Measurements from ENCODE around the gene RPL34. TPM values are rescaled to one million over a fixed set of nuclear protein-coding genes. Genes with fewer than 3 reads are reported as not detected.

RPL34 gene
- total and polyA plus RNA-seq, 12 donors, result 612 to 3,397 (median 687) TPM

GRCh38 chr4:108612365-108612764 lies 8.0 kb upstream of the RPL34 start:
- TF ChIP-seq CTCF (IDR thresholded peaks at IDR 0.05), result no peak
- DNase-seq (no peak), ATAC-seq (no peak)
- peaks cover 0 to 10% (median 0%) of the 10 kb centered on the region in 9 donors for H3K4me1 ChIP-seq
- H3K27ac ChIP-seq, result no peak overlapping the region
- no peaks in the 10 kb centered on the region for H3K27me3 ChIP-seq
- intact Hi-C loops (cut with DNase I), result no loop called here
- peaks cover 0 to 24% (median 5%) of the 10 kb centered on the region in 11 donors for H3K9me3 ChIP-seq
- H3K4me3 ChIP-seq, result no peak overlapping the region
- peaks cover 0 to 6% (median 0%) of the 10 kb centered on the region in 9 donors for H3K36me3 ChIP-seq
- WGBS, 2 donors, result 59 to 63% methylated on average over 6 of the region's 6 CpGs

DNA sequence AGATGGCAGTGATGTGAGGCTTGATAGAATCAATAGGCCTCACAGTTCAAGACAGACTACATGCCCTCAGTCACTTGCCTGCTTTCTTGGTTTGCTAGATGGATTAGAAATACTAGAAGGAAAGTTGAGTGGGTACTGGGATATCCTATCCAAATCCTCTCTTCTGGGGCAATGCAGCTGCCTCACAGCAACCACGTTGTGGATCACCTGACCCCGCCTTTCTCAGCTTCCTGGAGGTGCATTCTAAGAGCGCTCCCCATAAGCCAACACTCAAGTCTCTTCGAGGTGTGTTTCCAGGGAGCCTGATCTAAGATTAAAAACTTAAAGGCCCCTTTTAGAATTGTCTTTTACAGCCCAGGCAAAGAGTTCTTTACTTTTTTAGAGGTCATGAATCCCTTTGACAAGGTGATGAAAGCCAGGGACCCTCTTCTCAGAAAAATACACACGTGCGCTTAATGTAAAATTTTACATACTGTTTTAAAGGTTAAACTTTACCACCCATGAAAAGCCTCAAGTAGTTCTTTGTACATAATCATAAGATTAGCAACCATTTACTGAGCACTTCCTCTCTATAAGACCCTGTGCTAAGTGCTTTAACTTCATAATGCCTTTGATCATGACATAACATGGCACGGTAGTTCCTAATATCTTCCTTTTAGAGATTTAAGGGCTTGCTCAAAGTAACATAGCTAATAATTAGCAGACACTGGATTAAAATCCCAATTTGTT lies 840 bp upstream of the RPL34 start:
- TF ChIP-seq CTCF (IDR thresholded peaks at IDR 0.05), result no peak
- WGBS, 2 donors, result 68 to 69% methylated on average over 7 of the region's 7 CpGs
- peaks cover 0 to 24% (median 5%) of the 10 kb centered on the region in 11 donors for H3K9me3 ChIP-seq
- peak overlapping the region in 9 of 10 donors; percentile 49 to 86 (median 76) for H3K4me3 ChIP-seq
- DNase-seq (no peak), ATAC-seq (peak in 6 of 8 donors; percentile 2 to 19 (median 10))
- no peaks in the 10 kb centered on the region for H3K27me3 ChIP-seq
- peaks cover 0 to 50% (median 38%) of the 10 kb centered on the region in 9 donors for H3K4me1 ChIP-seq
- H3K27ac ChIP-seq, result peak overlapping the region in 9 of 10 donors; percentile 61 to 92 (median 82)
- intact Hi-C loops (cut with DNase I), result loop anchor here in 2 of 10 donors (1.0 to 10.0 kb wide), 3 partner anchors 31 to 905 kb away; partner anchors contain the start of gene OSTC (in 2 of the 2)
- peaks cover 0 to 39% (median 25%) of the 10 kb centered on the region in 9 donors for H3K36me3 ChIP-seq

DNA sequence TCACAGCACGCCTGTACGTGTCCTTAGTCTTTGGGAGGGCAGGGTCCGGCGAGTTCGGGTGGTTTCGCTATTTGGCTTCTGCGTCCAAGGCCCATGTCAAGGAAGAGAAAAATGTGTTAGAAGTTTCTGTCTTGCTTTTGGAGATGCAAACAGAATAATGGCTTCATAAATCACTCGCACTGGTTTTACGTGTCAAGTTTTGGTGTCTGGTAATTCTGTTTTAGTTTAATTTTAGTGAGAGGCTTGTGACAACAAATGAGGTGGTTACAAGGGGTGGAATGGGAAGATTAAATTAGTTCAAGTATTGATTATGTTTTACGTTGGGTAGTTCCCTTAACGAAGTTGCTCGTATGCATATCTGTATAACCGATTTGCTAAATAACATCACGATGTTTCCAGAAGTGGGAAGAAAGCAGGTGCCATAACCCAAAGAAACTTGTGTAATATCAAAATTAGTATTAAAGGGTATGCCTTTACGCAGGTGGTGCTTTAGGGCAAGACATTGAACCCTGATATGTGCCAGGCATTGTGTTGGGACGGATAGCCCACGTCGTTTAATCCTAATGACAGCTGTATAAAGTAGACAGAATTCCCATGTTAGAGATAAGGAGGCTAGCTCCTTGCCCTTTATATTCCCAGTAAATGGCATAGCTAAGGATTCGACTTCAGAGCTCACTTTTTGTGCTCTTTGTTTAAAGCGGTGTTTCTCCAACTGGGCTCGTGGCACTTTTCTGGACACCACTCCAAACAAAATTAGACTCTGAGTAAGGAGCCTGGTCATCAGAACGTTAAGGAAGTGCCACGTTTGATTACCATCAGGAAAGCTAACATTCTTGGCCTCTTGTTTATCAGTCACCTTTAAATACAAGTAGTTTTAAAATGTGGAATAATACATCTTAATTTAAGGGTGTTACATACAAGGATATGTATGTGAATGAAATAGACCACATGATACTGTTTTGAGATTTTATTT lies 843 bp downstream of the RPL34 start:
- peaks cover 0 to 54% (median 39%) of the 10 kb centered on the region in 9 donors for H3K4me1 ChIP-seq
- peaks cover 0 to 7% (median 0%) of the 10 kb centered on the region in 11 donors for H3K9me3 ChIP-seq
- peak overlapping the region; percentile 49 to 86 (median 76) for H3K4me3 ChIP-seq
- H3K36me3 ChIP-seq, result peaks cover 0 to 52% (median 41%) of the 10 kb centered on the region in 9 donors
- intact Hi-C loops (cut with DNase I), result loop anchor here in 2 of 10 donors (1.0 to 10.0 kb wide), 3 partner anchors 29 to 906 kb away; partner anchors contain the start of gene OSTC (in 2 of the 2)
- TF ChIP-seq CTCF (IDR thresholded peaks at IDR 0.05), result no peak
- no peaks in the 10 kb centered on the region for H3K27me3 ChIP-seq
- no peak for DNase-seq
- H3K27ac ChIP-seq, result peak overlapping the region in 9 of 10 donors; percentile 40 to 92 (median 82)
- WGBS, 2 donors, result 9 to 10% methylated on average over 23 of the region's 23 CpGs
- ATAC-seq, result peak in 1 of 8 donors; percentile 35

DNA sequence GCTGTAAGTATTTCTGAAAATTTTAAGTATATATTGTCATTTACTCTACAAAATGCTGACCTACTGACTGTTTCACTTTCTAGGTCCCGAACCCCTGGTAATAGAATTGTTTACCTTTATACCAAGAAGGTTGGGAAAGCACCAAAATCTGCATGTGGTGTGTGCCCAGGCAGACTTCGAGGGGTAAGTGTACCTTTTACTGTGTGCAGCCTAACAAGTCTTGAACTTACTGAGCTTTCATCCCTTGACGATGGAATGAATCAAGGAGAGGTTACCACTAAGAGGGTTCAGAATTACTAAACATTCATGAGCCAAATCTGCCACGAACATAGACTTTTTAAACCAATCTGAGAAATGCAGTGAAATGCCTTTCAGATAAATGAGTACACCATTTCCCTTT lies 1.6 kb downstream of the RPL34 start:
- ATAC-seq (no peak), DNase-seq (no peak)
- Histone ChIP-seq H3K27me3 (no peaks in the 10 kb centered on the region), H3K27ac (peak overlapping the region in 2 of 10 donors; percentile 82 to 92), H3K4me3 (peak overlapping the region in 2 of 10 donors; percentile 72 to 79), H3K9me3 (no peaks in the 10 kb centered on the region), H3K36me3 (peaks cover 0 to 57% (median 49%) of the 10 kb centered on the region in 9 donors), H3K4me1 (peaks cover 0 to 54% (median 39%) of the 10 kb centered on the region in 9 donors)
- intact Hi-C loops (cut with DNase I), result loop anchor here in 1 of 10 donors (10.0 kb wide), 1 partner anchor 907 kb away; no protein-coding TSS in a partner anchor
- 89 to 91% methylated on average over 4 of the region's 4 CpGs for WGBS, 2 donors
- TF ChIP-seq CTCF (IDR thresholded peaks at IDR 0.05), result no peak

Data from heart right ventricle (tissue), 16 donors.